SK-N-SH (cell line): ENCODE measurements around the gene CASS4. TPM values are rescaled to one million over a fixed set of nuclear protein-coding genes. Genes with fewer than 3 reads are reported as not detected.

ENCODE experiments used
- CTCF ChIA-PET: fragments of 300-600, 350-600 bp; formaldehyde crosslinking; extraction: SDS; loops from one replicate; lab custom pipeline; 2021; lab: Yijun Ruan, JAX
- POLR2A ChIA-PET: fragments of 350-600 bp; sonication (Branson Sonifier 250); formaldehyde crosslinking; extraction: SDS; loops from one replicate; lab custom pipeline; 2020; ENCODE audit warnings: antibody characterized with exemption, inconsistent platforms; lab: Yijun Ruan, JAX
- DNase-seq: peaks from one replicate; pipeline ENCODE4 v3.0.0; 2012
- H2AFZ ChIP-seq: fragments of 200-600 bp; sonication (generic); 2 replicates; pipeline ENCODE4 v1.8.1; 2016; ENCODE audit warnings: antibody characterized with exemption, mild to moderate bottlenecking, low read depth
- H3F3A ChIP-seq: fragments of 200-600 bp; sonication (generic); replicated peaks from 2 replicates; pipeline ENCODE3; 2016; ENCODE audit warnings: antibody characterized with exemption, mild to moderate bottlenecking; ENCODE audit not compliant: insufficient read depth
- H3K27ac ChIP-seq, 2 experiments: fragments of 200-500 bp in 1 of 2; fragments of 200-600 bp in 1 of 2; sonication (Bioruptor generic) in 1 of 2; sonication (generic), shearing (Covaris generic) in 1 of 2; 2 replicates each; pipeline versions ENCODE4 v1.5.1 to v1.6.1; 2014 to 2016; ENCODE audit warnings: low read depth in 2 of 2, inconsistent platforms in 1 of 2, low read length in 1 of 2, mild to moderate bottlenecking in 1 of 2, mixed read lengths in 1 of 2
- H3K27me3 ChIP-seq: fragments of 200-600 bp; sonication (generic), shearing (Covaris generic); 2 replicates; pipeline ENCODE4 v1.6.1; 2016; ENCODE audit warnings: mixed run types; ENCODE audit not compliant: insufficient read depth
- H3K36me3 ChIP-seq, 2 experiments: fragments of 200-500 bp in 1 of 2; fragments of 200-600 bp in 1 of 2; sonication (Bioruptor generic) in 1 of 2; sonication (generic) in 1 of 2; replicated peaks in 1 of 2; 2 replicates each; pipeline versions ENCODE3 to v1.5.1; 2014 to 2016; ENCODE audit warnings: low read length in 1 of 2, mild to moderate bottlenecking in 1 of 2; ENCODE audit not compliant: insufficient read depth in 2 of 2, control insufficient read depth in 1 of 2
- H3K4me1 ChIP-seq, 2 experiments: fragments of 200-500 bp in 1 of 2; fragments of 200-600 bp in 1 of 2; sonication (Bioruptor generic) in 1 of 2; sonication (generic), shearing (Covaris generic) in 1 of 2; 2 replicates each; pipeline versions ENCODE4 v1.5.1 to v1.6.1; 2014 to 2016; ENCODE audit warnings: low read depth in 1 of 2, low read length in 1 of 2, mixed run types in 1 of 2; ENCODE audit not compliant: insufficient read depth in 2 of 2, control insufficient read depth in 1 of 2
- H3K4me2 ChIP-seq: fragments of 200-600 bp; sonication (generic), shearing (Covaris generic); 2 replicates; pipeline ENCODE4 v1.6.1; 2017; ENCODE audit warnings: mixed run types
- H3K4me3 ChIP-seq, 2 experiments: fragments of 200-500 bp in 1 of 2; fragments of 200-600 bp in 1 of 2; sonication (Bioruptor generic) in 1 of 2; sonication (generic), shearing (Covaris generic) in 1 of 2; 2 replicates each; pipeline versions ENCODE4 v1.5.1 to v1.8.1; 2014 to 2016; ENCODE audit warnings: low read depth in 2 of 2, inconsistent platforms in 1 of 2, low read length in 1 of 2, mild to moderate bottlenecking in 1 of 2, mixed read lengths in 1 of 2, moderate library complexity in 1 of 2
- H3K79me2 ChIP-seq: fragments of 200-600 bp; sonication (generic); 2 replicates; pipeline ENCODE4 v1.8.1; 2017; ENCODE audit warnings: mild to moderate bottlenecking; ENCODE audit not compliant: insufficient read depth
- H3K9ac ChIP-seq: fragments of 200-600 bp; sonication (generic); 2 replicates; pipeline ENCODE4 v1.6.1; 2017; ENCODE audit warnings: mixed run types
- H3K9me2 ChIP-seq: fragments of 200-600 bp; sonication (generic); 2 replicates; pipeline ENCODE4 v1.6.1; 2017; ENCODE audit warnings: mixed run types
- H3K9me3 ChIP-seq: fragments of 200-600 bp; sonication (generic); 2 replicates; pipeline ENCODE4 v1.6.1; 2017; ENCODE audit warnings: mixed run types, mild to moderate bottlenecking, moderate library complexity
- H4K20me1 ChIP-seq: fragments of 200-600 bp; sonication (generic); 2 replicates; pipeline ENCODE4 v1.6.1; 2017; ENCODE audit warnings: mild to moderate bottlenecking, mixed run types; ENCODE audit not compliant: insufficient read depth
- CHD2 ChIP-seq: fragments of 150-350 bp; IDR thresholded peaks from 2 replicates; pipeline ENCODE4 v1.6.1; 2018; ENCODE audit warnings: low read length; ENCODE audit not compliant: partially characterized antibody
- CTCF ChIP-seq: fragments of 200-600 bp; sonication (generic); IDR thresholded peaks from 2 replicates; pipeline ENCODE4 v1.6.1; 2017; ENCODE audit warnings: antibody characterized with exemption, mild to moderate bottlenecking, moderate library complexity
- ELF1 ChIP-seq: IDR thresholded peaks from 2 replicates; pipeline ENCODE4 v1.4.0; 2012
- EP300 ChIP-seq, 2 experiments: IDR thresholded peaks; 2 replicates each; pipeline versions ENCODE4 v1.4.0 to v1.6.1; 2012; ENCODE audit warnings: borderline replicate concordance in 1 of 2, low read depth in 1 of 2, low read length in 1 of 2
- EZH2phosphoT487 ChIP-seq: fragments of 200-600 bp; sonication (generic); IDR thresholded peaks from 2 replicates; pipeline ENCODE4 v1.6.1; 2017; ENCODE audit warnings: low read depth, mixed run types, mild to moderate bottlenecking, antibody characterized with exemption, moderate library complexity, borderline replicate concordance
- FOXJ3 ChIP-seq: sonication (generic); formaldehyde crosslinking; IDR thresholded peaks from 2 replicates; pipeline ENCODE4 v1.5.1; 2020; ENCODE audit warnings: mild to moderate bottlenecking, missing genetic modification reagents
- FOXM1 ChIP-seq: IDR thresholded peaks from 2 replicates; pipeline ENCODE4 v1.4.0; 2012; ENCODE audit warnings: low read depth, mild to moderate bottlenecking
- GABPA ChIP-seq: IDR thresholded peaks from 2 replicates; pipeline ENCODE4 v1.4.0; 2012; ENCODE audit warnings: low read depth, mild to moderate bottlenecking
- MAX ChIP-seq: IDR thresholded peaks from 2 replicates; pipeline ENCODE4 v1.4.0; 2012; ENCODE audit warnings: low read depth
- MXI1 ChIP-seq: IDR thresholded peaks from 2 replicates; pipeline ENCODE4 v1.6.1; 2012; ENCODE audit warnings: mild to moderate bottlenecking, low read depth, low read length, improper control_type of control experiment
- NFIC ChIP-seq: IDR thresholded peaks from 2 replicates; pipeline ENCODE4 v1.4.0; 2012; ENCODE audit warnings: borderline replicate concordance
- NRF1 ChIP-seq: IDR thresholded peaks from 2 replicates; pipeline ENCODE4 v1.6.1; 2012; ENCODE audit warnings: low read depth, mild to moderate bottlenecking, low read length
- PBX3 ChIP-seq: IDR thresholded peaks from 2 replicates; pipeline ENCODE4; 2012
- POLR2AphosphoS5 ChIP-seq: IDR thresholded peaks from 2 replicates; pipeline ENCODE4 v1.6.1; 2012; ENCODE audit warnings: low read depth, low read length
- RAD21 ChIP-seq: IDR thresholded peaks from 2 replicates; pipeline ENCODE4 v1.6.1; 2012; ENCODE audit warnings: mild to moderate bottlenecking, low read length
- RCOR1 ChIP-seq: fragments of 150-350 bp; IDR thresholded peaks from 2 replicates; pipeline ENCODE4 v1.6.1; 2017; ENCODE audit warnings: antibody characterized with exemption, low read length
- RXRA ChIP-seq: IDR thresholded peaks from 2 replicates; pipeline ENCODE4 v1.4.0; 2012; ENCODE audit warnings: low read depth, mild to moderate bottlenecking, borderline replicate concordance
- SIN3A ChIP-seq: IDR thresholded peaks from 2 replicates; pipeline ENCODE4 v1.6.1; 2012; ENCODE audit warnings: low read depth, mild to moderate bottlenecking, low read length, moderate library complexity, borderline replicate concordance
- TAF1 ChIP-seq: IDR thresholded peaks from 2 replicates; pipeline ENCODE4 v1.6.1; 2012; ENCODE audit warnings: low read depth, mild to moderate bottlenecking, low read length, moderate library complexity, borderline replicate concordance
- TEAD4 ChIP-seq: IDR thresholded peaks from 2 replicates; pipeline ENCODE4 v1.4.0; 2012; ENCODE audit warnings: mild to moderate bottlenecking, borderline replicate concordance; ENCODE audit not compliant: insufficient read depth
- WGBS: methylation state at CpG from one replicate; pipeline ENCODE4 v1.1.6; 2017; ENCODE audit warnings: low lambda C conversion rate; 5-methylcytosine and 5-hydroxymethylcytosine counted together
- polyA plus RNA-seq, 3 experiments: library from polyadenylated mRNA; depleted of rRNA; stranded (reverse); fragments of >200 nt; gene quantifications; 2 replicates each; pipeline ENCODE4 v1.2.3, GENCODE V29; 2012
- TF ChIP-seq, protein P1 (sequence below): IDR thresholded peaks from 2 replicates; pipeline ENCODE4 v1.4.0; 2012; ENCODE audit warnings: low read depth, borderline replicate concordance

Gene CASS4
- polyA plus RNA-seq, 1 of the 3 experiments (the other 2 are of a cell fraction), result not detected

DNA sequence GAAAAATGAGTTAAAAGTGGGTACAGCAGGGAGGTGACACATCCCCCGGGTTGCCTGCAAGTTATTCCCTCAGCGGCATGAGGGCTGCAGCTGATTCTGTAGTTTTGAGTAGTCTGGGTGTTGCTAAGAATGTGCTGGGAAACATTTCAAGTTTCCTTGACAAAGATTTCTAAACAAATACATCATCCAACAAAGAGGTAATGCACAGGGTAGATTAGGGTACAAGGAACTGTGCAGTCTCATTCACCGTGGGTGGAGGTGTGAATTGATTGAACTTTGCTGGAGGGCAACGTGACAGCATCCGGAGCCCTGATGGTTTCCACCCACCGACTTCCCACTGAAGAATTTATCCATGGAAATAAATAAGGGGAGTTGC, 21.8 kb downstream of the CASS4 start:
- H3K4me3 ChIP-seq, result no peak overlapping the region
- H3K9ac ChIP-seq, result no peak overlapping the region
- H3K79me2 ChIP-seq, result no peaks in the 10 kb centered on the region
- H2AFZ ChIP-seq, result peak overlapping the region; percentile 40; the same call in 1 of the 2 replicates
- H3K9me3 ChIP-seq, result no peaks in the 10 kb centered on the region
- H4K20me1 ChIP-seq, result no peaks in the 10 kb centered on the region
- no peaks in the 10 kb centered on the region; a peak in 1 of 4 replicates for H3K4me1 ChIP-seq
- H3K27me3 ChIP-seq, result no peaks in the 10 kb centered on the region
- H3K27ac ChIP-seq, result no peak overlapping the region
- ChIA-PET POLR2A (no interaction called here), CTCF (interaction anchor here (1.3 to 1.5 kb wide), 2 partner anchors 13 to 35 kb away, joined by 3 read pairs; no protein-coding TSS in a partner anchor)
- WGBS, result 32% methylated on average over 6 of the region's 6 CpGs
- no peaks in the 10 kb centered on the region for H3K36me3 ChIP-seq
- no peak overlapping the region for H3K4me2 ChIP-seq
- TF ChIP-seq EP300 (IDR thresholded peaks at IDR 0.05; ENCODE audit: borderline replicate concordance in 1 of 2, low read depth in 1 of 2, low read length in 1 of 2), result no peak
- no peak for TF ChIP-seq NFIC
- TF ChIP-seq RCOR1, result no peak
- TF ChIP-seq EZH2phosphoT487, result no peak
- no peak for TF ChIP-seq SIN3A
- TF ChIP-seq MAX, result no peak
- TF ChIP-seq CHD2, result no peak
- no peak for TF ChIP-seq TAF1
- TF ChIP-seq FOXJ3 (CRISPR knock-in tag), result no peak
- H3F3A ChIP-seq, result peaks cover 2% of the 10 kb centered on the region
- no peak for DNase-seq
- H3K9me2 ChIP-seq, result no peaks in the 10 kb centered on the region

DNA sequence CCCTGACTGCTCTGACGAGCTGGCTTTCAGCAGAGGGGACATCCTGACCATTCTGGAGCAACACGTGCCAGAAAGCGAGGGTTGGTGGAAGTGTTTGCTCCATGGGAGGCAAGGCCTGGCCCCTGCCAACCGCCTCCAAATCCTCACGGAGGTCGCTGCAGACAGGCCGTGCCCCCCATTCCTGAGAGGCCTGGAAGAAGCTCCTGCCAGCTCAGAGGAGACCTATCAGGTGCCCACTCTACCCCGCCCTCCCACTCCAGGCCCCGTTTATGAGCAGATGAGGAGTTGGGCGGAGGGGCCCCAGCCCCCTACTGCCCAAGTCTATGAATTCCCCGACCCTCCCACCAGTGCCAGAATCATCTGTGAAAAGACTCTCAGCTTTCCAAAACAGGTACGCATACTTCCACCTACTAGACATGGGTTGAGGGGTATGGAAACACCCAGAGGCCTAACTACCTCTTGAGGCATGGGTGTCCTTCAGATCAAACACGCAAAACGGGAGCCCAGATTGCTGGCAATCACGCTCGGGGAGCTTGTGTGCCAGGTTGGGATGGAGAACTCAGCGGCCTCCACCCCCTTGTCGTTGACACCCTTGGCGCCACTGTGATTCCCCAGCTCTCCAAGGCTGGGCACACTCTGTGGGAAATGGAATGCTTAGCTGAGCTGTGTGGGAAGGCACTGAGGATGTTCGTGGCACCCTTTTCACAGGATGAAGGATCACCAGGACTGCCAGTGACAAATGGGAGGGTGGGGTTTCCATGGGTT, 25.3 kb downstream of the CASS4 start:
- H2AFZ ChIP-seq, result no peak overlapping the region
- H3K4me3 ChIP-seq, result no peak overlapping the region
- H3K9me2 ChIP-seq, result no peaks in the 10 kb centered on the region
- 89% methylated on average over 12 of the region's 20 CpGs for WGBS
- no peak overlapping the region for H3K9ac ChIP-seq
- H3K36me3 ChIP-seq, result no peaks in the 10 kb centered on the region
- CTCF ChIA-PET, result no interaction called here
- H3K79me2 ChIP-seq, result no peaks in the 10 kb centered on the region
- no peaks in the 10 kb centered on the region for H3K9me3 ChIP-seq
- POLR2A ChIA-PET, result no interaction called here
- no peak for TF ChIP-seq MXI1
- no peak for TF ChIP-seq EZH2phosphoT487
- no peak for TF ChIP-seq FOXJ3 (CRISPR knock-in tag)
- no peak for TF ChIP-seq RXRA
- no peak for TF ChIP-seq PBX3
- TF ChIP-seq RAD21, result no peak
- TF ChIP-seq FOXM1, result no peak
- TF ChIP-seq TEAD4, result no peak
- no peak for TF ChIP-seq GABPA
- no peak for TF ChIP-seq RCOR1
- TF ChIP-seq POLR2AphosphoS5, result no peak
- no peak for TF ChIP-seq NRF1
- TF ChIP-seq EP300 (IDR thresholded peaks at IDR 0.05; ENCODE audit: borderline replicate concordance in 1 of 2, low read depth in 1 of 2, low read length in 1 of 2), result no peak
- TF ChIP-seq, protein P1, sequence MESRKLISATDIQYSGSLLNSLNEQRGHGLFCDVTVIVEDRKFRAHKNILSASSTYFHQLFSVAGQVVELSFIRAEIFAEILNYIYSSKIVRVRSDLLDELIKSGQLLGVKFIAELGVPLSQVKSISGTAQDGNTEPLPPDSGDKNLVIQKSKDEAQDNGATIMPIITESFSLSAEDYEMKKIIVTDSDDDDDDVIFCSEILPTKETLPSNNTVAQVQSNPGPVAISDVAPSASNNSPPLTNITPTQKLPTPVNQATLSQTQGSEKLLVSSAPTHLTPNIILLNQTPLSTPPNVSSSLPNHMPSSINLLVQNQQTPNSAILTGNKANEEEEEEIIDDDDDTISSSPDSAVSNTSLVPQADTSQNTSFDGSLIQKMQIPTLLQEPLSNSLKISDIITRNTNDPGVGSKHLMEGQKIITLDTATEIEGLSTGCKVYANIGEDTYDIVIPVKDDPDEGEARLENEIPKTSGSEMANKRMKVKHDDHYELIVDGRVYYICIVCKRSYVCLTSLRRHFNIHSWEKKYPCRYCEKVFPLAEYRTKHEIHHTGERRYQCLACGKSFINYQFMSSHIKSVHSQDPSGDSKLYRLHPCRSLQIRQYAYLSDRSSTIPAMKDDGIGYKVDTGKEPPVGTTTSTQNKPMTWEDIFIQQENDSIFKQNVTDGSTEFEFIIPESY, result no peak
- TF ChIP-seq CTCF, result no peak
- TF ChIP-seq ELF1, result no peak
- no peak for TF ChIP-seq SIN3A
- no peak overlapping the region for H3K4me2 ChIP-seq
- peaks cover 2 to 6% of the 10 kb centered on the region in 2 experiments; a peak in 2 of 4 replicates for H3K4me1 ChIP-seq
- no peak overlapping the region for H3K27ac ChIP-seq
- H3F3A ChIP-seq, result peaks cover 17% of the 10 kb centered on the region
- no peaks in the 10 kb centered on the region for H4K20me1 ChIP-seq
- H3K27me3 ChIP-seq, result no peaks in the 10 kb centered on the region
- DNase-seq, result no peak
